Neural progenitor cell (in vitro differentiated cells): ENCODE measurements around the gene USP17L22.
"Not testable (repeated sequence)": the region's sequence is repeated elsewhere in the genome, so short reads cannot be mapped to it uniquely, and the experiment has no call there.

ENCODE experiments used
- EZH2 ChIP-seq: fragments of 200-600 bp; sonication (generic); IDR thresholded peaks from 2 replicates; pipeline ENCODE4 v1.6.1; 2017; ENCODE audit warnings: antibody characterized with exemption, mild to moderate bottlenecking, moderate library complexity
- TF ChIP-seq, protein P1 (sequence below): fragments of 200-600 bp; sonication (generic); IDR thresholded peaks from 2 replicates; pipeline ENCODE4 v1.5.1; 2017; ENCODE audit warnings: antibody characterized with exemption, mild to moderate bottlenecking

DNA sequence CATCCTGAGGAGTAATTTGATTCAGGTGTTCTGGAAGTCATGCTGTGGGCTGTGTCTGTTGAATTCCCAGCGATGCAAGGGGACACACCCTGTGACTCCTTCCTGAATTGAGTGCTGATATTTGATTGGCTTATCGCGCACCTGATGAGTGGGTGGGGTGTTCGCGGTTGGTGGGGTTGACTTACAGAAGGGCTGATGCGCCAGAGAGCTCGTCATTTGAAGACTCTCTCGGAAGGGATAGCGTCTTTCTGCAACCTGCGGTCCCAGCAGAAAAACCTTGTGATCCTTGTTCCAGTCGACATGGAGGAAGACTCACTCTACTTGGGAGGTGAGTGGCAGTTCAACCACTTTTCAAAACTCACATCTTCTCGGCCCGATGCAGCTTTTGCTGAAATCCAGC lies 14.3 kb upstream of the USP17L22 start, which contains the start of gene USP17L19:
- TF ChIP-seq EZH2: not testable (repeated sequence)
- TF ChIP-seq, protein P1, sequence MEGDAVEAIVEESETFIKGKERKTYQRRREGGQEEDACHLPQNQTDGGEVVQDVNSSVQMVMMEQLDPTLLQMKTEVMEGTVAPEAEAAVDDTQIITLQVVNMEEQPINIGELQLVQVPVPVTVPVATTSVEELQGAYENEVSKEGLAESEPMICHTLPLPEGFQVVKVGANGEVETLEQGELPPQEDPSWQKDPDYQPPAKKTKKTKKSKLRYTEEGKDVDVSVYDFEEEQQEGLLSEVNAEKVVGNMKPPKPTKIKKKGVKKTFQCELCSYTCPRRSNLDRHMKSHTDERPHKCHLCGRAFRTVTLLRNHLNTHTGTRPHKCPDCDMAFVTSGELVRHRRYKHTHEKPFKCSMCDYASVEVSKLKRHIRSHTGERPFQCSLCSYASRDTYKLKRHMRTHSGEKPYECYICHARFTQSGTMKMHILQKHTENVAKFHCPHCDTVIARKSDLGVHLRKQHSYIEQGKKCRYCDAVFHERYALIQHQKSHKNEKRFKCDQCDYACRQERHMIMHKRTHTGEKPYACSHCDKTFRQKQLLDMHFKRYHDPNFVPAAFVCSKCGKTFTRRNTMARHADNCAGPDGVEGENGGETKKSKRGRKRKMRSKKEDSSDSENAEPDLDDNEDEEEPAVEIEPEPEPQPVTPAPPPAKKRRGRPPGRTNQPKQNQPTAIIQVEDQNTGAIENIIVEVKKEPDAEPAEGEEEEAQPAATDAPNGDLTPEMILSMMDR: not testable (repeated sequence)
